HepG2 (cell line): ENCODE data around the gene C16orf89. TPM values are rescaled to one million over a fixed set of nuclear protein-coding genes. Genes with fewer than 3 reads are reported as not detected.

Experiments
- ATAC-seq: fragments of 200-7000 bp; cut with Tn5 transposase; 3 replicates; pipeline ENCODE4 v1.9.1; 2020; ENCODE audit warnings: mild to moderate bottlenecking, moderate library complexity
- BruUV-seq: library from RNA; stranded (reverse); fragments of 400-500 nt; replicated peaks from 2 replicates; lab custom pipeline; 2021; lab: Mats Ljungman, UMichigan
- CTCF ChIA-PET: fragments of 300-600 bp; formaldehyde crosslinking; extraction: SDS; loops from one replicate; lab custom pipeline; 2021; ENCODE audit warnings: low total read pairs, inconsistent platforms, low intra/inter-chr PET ratio; lab: Yijun Ruan, JAX
- POLR2A ChIA-PET: fragments of 350-600 bp; sonication (Branson Sonifier 250); formaldehyde crosslinking; loops from one replicate; lab custom pipeline; 2020; ENCODE audit warnings: antibody characterized with exemption, inconsistent platforms; lab: Yijun Ruan, JAX
- DNase-seq: peaks from one replicate; pipeline ENCODE4 v3.0.0-alpha.2; 2015; ENCODE audit warnings: low spot score
- FAIRE-seq: peaks from 3 replicates; lab custom pipeline; 2011; peaks lifted over from hg19 to GRCh38; lab: Jason Lieb, UNC
- H2AFZ ChIP-seq: one replicate; pipeline ENCODE4 v1.6.1; 2011; ENCODE audit warnings: low read length, inconsistent platforms
- H3K27ac ChIP-seq: fragments of 300-600 bp; 3 replicates; pipeline ENCODE4 v1.8.0; 2011; ENCODE audit warnings: mixed run types, mild to moderate bottlenecking, mixed read lengths, low read length, inconsistent platforms; ENCODE audit not compliant: insufficient read depth; ENCODE audit errors: extremely low read length
- H3K27me3 ChIP-seq, 2 experiments: fragments of 200-600 bp in 1 of 2; 2 replicates in 1 of 2; 3 replicates in 1 of 2; pipeline versions ENCODE4 v1.6.0 to v1.8.0; 2011; ENCODE audit warnings: low read length in 2 of 2, mild to moderate bottlenecking in 2 of 2, moderate library complexity in 2 of 2, inconsistent platforms in 1 of 2; ENCODE audit not compliant: insufficient read depth in 2 of 2, control insufficient read depth in 1 of 2
- H3K36me3 ChIP-seq, 2 experiments: fragments of 200-600 bp in 1 of 2; replicated peaks in 1 of 2; 2 replicates in 1 of 2; 3 replicates in 1 of 2; pipeline versions ENCODE4 v1.5.1 to v1.8.0; 2011; ENCODE audit warnings: low read length in 2 of 2, inconsistent platforms in 1 of 2; ENCODE audit not compliant: insufficient read depth in 2 of 2, control insufficient read depth in 1 of 2
- H3K4me1 ChIP-seq: 2 replicates; pipeline ENCODE4 v1.5.1; 2012; ENCODE audit warnings: low read length, inconsistent platforms; ENCODE audit not compliant: insufficient read depth
- H3K4me2 ChIP-seq: 2 replicates; pipeline ENCODE4 v1.6.0; 2011; ENCODE audit warnings: low read depth, low read length, inconsistent platforms
- H3K4me3 ChIP-seq, 3 experiments: fragments of 200-600 bp in 1 of 3; sonication (generic), shearing (Covaris generic) in 1 of 3; replicated peaks in 1 of 3; 2 replicates each; pipeline ENCODE4 v1.5.1; 2011 to 2016; ENCODE audit warnings: low read length in 3 of 3, inconsistent platforms in 2 of 3, low read depth in 2 of 3, mild to moderate bottlenecking in 2 of 3, control low read depth in 1 of 3, mixed read lengths in 1 of 3; ENCODE audit not compliant: insufficient read depth in 1 of 3
- H3K79me2 ChIP-seq: one replicate; pipeline ENCODE4 v1.6.1; 2011; ENCODE audit warnings: low read length, inconsistent platforms; ENCODE audit not compliant: insufficient read depth
- H3K9ac ChIP-seq: 2 replicates; pipeline ENCODE4 v1.6.0; 2011; ENCODE audit warnings: mild to moderate bottlenecking, low read depth, low read length, inconsistent platforms; ENCODE audit not compliant: insufficient read depth
- H3K9me3 ChIP-seq: 2 replicates; pipeline ENCODE4 v1.5.1; 2012; ENCODE audit warnings: mild to moderate bottlenecking, low read length
- H4K20me1 ChIP-seq: 2 replicates; pipeline ENCODE4 v1.6.0; 2011; ENCODE audit warnings: inconsistent platforms, mild to moderate bottlenecking, low read length, moderate library complexity; ENCODE audit not compliant: insufficient read depth
- IRF2 ChIP-seq: IDR thresholded peaks from 2 replicates; pipeline ENCODE4 v1.6.1; 2018; ENCODE audit warnings: missing genetic modification reagents, missing compliant biosample characterization
- MAFF ChIP-seq: IDR thresholded peaks from 2 replicates; pipeline ENCODE4 v1.6.1; 2011; ENCODE audit warnings: low read depth, low read length, improper control_type of control experiment
- SMARCE1 ChIP-seq: fragments of 450-650 bp; IDR thresholded peaks from 2 replicates; pipeline ENCODE4 v1.6.1; 2017; ENCODE audit warnings: borderline replicate concordance
- ZNF546 ChIP-seq: sonication (generic); formaldehyde crosslinking; conservative IDR thresholded peaks from 2 replicates; pipeline ENCODE4 v1.8.1; 2023; ENCODE audit warnings: mild to moderate bottlenecking, missing genetic modification reagents
- WGBS: methylation state at CpG from one replicate; pipeline ENCODE4 v1.1.6; 2017; ENCODE audit warnings: low lambda C conversion rate; 5-methylcytosine and 5-hydroxymethylcytosine counted together
- in situ Hi-C: cut with HindIII; loops from 2 replicates; pipeline ENCODE4 v1.10.0; 2017; ENCODE audit warnings: low pct_unique_long_range_greater_than_20kb; ENCODE audit not compliant: extremely low pct_ligation_motif_present
- intact Hi-C: fragments of 100-400 bp; cut with micrococcal nuclease; formaldehyde crosslinking; loops from one replicate; pipeline ENCODE4 v1.10.0; 2022; ENCODE audit not compliant: unreplicated experiment
- polyA plus RNA-seq, 8 experiments: library from polyadenylated mRNA; depleted of rRNA in 3 of 8; stranded (reverse) in 7 of 8; unstranded in 1 of 8; fragments of >200 nt; fragmentation: Illumina TruSeq in 4 of 8; extraction: Trizol in 4 of 8; gene quantifications; 2 replicates each; pipeline versions ENCODE4 v1.2.1 to v1.2.3, GENCODE V29; 2011 to 2016; ENCODE audit warnings: low read depth in 4 of 8, missing spikeins in 1 of 8, mixed read lengths in 1 of 8; ENCODE audit not compliant: insufficient read depth in 1 of 8
- total RNA-seq, 5 experiments: library from RNA; depleted of rRNA; stranded (reverse); fragments of >200 nt; fragmentation: Illumina TruSeq; extraction: Trizol; gene quantifications; 2 replicates each; pipeline ENCODE4 v1.2.3, GENCODE V29; 2016; ENCODE audit warnings: low read depth in 1 of 5
- TF ChIP-seq, protein P1 (sequence below): sonication (generic); formaldehyde crosslinking; IDR thresholded peaks from 2 replicates; pipeline ENCODE4 v1.4.0; 2020; ENCODE audit warnings: missing genetic modification reagents, borderline replicate concordance
- TF ChIP-seq, protein P2 (sequence below): sonication (generic); formaldehyde crosslinking; IDR thresholded peaks from 2 replicates; pipeline ENCODE4 v1.8.0; 2022; ENCODE audit warnings: mild to moderate bottlenecking, missing genetic modification reagents, moderate library complexity
- TF ChIP-seq, protein P3 (sequence below): sonication (generic); formaldehyde crosslinking; IDR thresholded peaks from 2 replicates; pipeline ENCODE4 v1.8.1; 2023; ENCODE audit warnings: missing genetic modification reagents, mild to moderate bottlenecking, borderline replicate concordance
- TF ChIP-seq, protein P4 (sequence below): sonication (generic); formaldehyde crosslinking; IDR thresholded peaks from 2 replicates; pipeline ENCODE4 v1.4.0; 2020; ENCODE audit warnings: missing genetic modification reagents

C16orf89 gene
- total and polyA plus RNA-seq, 2 of the 13 experiments (the other 11 are each of a cell fraction or from before 2014, with no cell fraction given) = 1.9 to 3.4 TPM

DNA sequence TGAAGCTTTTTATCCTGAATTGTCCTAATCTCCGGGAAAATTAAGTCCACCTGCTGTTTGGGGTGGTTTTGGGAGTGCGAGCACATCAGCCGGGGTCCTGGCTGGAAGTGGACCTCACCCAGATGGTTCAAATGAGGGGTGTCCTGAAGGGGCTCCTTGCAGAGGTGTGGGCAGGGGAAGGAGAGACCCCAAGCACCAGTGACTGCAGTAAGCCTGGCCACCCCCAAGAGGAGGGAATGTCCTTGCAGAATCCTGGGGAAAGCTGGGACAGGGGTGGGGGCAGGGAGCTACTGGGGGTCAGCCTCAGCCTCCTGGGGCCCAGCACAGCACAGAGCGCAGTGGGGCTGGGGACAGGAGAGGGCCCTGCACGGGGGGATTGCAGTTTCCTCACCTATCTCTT, 61.4 kb downstream of the C16orf89 start:
- ATAC-seq (no peak), DNase-seq (no peak), FAIRE-seq (no peak)
- H3K79me2 ChIP-seq = no peaks in the 10 kb centered on the region
- no peak overlapping the region for H2AFZ ChIP-seq
- no TSS peak for BruUV-seq
- no peak for TF ChIP-seq MAFF
- TF ChIP-seq, protein P1, sequence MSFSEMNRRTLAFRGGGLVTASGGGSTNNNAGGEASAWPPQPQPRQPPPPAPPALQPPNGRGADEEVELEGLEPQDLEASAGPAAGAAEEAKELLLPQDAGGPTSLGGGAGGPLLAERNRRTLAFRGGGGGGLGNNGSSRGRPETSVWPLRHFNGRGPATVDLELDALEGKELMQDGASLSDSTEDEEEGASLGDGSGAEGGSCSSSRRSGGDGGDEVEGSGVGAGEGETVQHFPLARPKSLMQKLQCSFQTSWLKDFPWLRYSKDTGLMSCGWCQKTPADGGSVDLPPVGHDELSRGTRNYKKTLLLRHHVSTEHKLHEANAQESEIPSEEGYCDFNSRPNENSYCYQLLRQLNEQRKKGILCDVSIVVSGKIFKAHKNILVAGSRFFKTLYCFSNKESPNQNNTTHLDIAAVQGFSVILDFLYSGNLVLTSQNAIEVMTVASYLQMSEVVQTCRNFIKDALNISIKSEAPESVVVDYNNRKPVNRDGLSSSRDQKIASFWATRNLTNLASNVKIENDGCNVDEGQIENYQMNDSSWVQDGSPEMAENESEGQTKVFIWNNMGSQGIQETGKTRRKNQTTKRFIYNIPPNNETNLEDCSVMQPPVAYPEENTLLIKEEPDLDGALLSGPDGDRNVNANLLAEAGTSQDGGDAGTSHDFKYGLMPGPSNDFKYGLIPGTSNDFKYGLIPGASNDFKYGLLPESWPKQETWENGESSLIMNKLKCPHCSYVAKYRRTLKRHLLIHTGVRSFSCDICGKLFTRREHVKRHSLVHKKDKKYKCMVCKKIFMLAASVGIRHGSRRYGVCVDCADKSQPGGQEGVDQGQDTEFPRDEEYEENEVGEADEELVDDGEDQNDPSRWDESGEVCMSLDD (CRISPR knock-in tag) = no peak
- H4K20me1 ChIP-seq = no peaks in the 10 kb centered on the region
- no peak overlapping the region for H3K9ac ChIP-seq
- H3K9me3 ChIP-seq = no peaks in the 10 kb centered on the region
- no peak overlapping the region for H3K4me3 ChIP-seq
- no peak overlapping the region for H3K4me2 ChIP-seq
- H3K36me3 ChIP-seq = no peaks in the 10 kb centered on the region
- intact Hi-C loops (no loop called here), in situ Hi-C loops (no loop called here)
- ChIA-PET POLR2A (no interaction called here), CTCF (no interaction called here)
- 44% methylated on average over 5 of the region's 5 CpGs for WGBS
- peaks cover 44% of the 10 kb centered on the region for H3K4me1 ChIP-seq
- no peak overlapping the region for H3K27ac ChIP-seq
- H3K27me3 ChIP-seq = peaks cover 13 to 57% of the 10 kb centered on the region in 2 experiments; a peak in 4 of 5 replicates

DNA sequence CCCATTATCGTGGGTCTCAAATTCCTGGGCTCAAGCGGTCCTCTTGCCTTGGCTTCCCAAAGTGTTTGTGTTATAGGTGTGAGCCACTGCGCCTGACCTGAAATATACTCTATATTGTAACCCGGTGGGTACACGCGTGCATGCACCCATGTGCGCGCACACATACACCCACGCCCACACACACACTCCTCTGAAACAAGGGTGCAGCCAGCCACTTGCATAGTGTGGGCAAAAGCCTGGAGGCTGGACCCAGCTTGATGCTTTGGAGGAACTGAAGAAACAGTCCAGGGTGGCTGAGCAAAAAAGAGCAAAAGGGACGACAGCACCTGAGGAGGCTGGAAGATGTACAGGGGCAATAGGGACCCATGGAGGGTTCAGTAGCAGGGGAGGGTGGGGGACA, 61.9 kb downstream of the C16orf89 start:
- in situ Hi-C loops (no loop called here), intact Hi-C loops (no loop called here)
- H2AFZ ChIP-seq = no peak overlapping the region
- WGBS = 45% methylated on average over 10 of the region's 10 CpGs
- CTCF ChIA-PET = no interaction called here
- H3K4me1 ChIP-seq = peaks cover 39% of the 10 kb centered on the region
- POLR2A ChIA-PET = interaction anchor here (1.5 kb wide), 1 partner anchor 95 kb away, joined by 5 read pairs; no protein-coding TSS in a partner anchor
- BruUV-seq = no TSS peak
- DNase-seq (no peak), FAIRE-seq (no peak), ATAC-seq (no peak)
- no peaks in the 10 kb centered on the region for H3K9me3 ChIP-seq
- H3K27ac ChIP-seq = no peak overlapping the region
- H3K79me2 ChIP-seq = no peaks in the 10 kb centered on the region
- H3K27me3 ChIP-seq = peaks cover 13 to 60% of the 10 kb centered on the region in 2 experiments; a peak in 4 of 5 replicates
- no peak overlapping the region for H3K9ac ChIP-seq
- H3K4me2 ChIP-seq = no peak overlapping the region
- no peak overlapping the region for H3K4me3 ChIP-seq
- no peaks in the 10 kb centered on the region for H4K20me1 ChIP-seq
- no peaks in the 10 kb centered on the region for H3K36me3 ChIP-seq
- no peak for TF ChIP-seq IRF2 (CRISPR knock-in tag)
- TF ChIP-seq, protein P2, sequence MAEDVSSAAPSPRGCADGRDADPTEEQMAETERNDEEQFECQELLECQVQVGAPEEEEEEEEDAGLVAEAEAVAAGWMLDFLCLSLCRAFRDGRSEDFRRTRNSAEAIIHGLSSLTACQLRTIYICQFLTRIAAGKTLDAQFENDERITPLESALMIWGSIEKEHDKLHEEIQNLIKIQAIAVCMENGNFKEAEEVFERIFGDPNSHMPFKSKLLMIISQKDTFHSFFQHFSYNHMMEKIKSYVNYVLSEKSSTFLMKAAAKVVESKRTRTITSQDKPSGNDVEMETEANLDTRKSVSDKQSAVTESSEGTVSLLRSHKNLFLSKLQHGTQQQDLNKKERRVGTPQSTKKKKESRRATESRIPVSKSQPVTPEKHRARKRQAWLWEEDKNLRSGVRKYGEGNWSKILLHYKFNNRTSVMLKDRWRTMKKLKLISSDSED (CRISPR knock-in tag) = no peak
- TF ChIP-seq SMARCE1 = no peak
- TF ChIP-seq, protein P3, sequence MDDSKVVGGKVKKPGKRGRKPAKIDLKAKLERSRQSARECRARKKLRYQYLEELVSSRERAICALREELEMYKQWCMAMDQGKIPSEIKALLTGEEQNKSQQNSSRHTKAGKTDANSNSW (CRISPR knock-in tag) = no peak
- TF ChIP-seq, protein P4, sequence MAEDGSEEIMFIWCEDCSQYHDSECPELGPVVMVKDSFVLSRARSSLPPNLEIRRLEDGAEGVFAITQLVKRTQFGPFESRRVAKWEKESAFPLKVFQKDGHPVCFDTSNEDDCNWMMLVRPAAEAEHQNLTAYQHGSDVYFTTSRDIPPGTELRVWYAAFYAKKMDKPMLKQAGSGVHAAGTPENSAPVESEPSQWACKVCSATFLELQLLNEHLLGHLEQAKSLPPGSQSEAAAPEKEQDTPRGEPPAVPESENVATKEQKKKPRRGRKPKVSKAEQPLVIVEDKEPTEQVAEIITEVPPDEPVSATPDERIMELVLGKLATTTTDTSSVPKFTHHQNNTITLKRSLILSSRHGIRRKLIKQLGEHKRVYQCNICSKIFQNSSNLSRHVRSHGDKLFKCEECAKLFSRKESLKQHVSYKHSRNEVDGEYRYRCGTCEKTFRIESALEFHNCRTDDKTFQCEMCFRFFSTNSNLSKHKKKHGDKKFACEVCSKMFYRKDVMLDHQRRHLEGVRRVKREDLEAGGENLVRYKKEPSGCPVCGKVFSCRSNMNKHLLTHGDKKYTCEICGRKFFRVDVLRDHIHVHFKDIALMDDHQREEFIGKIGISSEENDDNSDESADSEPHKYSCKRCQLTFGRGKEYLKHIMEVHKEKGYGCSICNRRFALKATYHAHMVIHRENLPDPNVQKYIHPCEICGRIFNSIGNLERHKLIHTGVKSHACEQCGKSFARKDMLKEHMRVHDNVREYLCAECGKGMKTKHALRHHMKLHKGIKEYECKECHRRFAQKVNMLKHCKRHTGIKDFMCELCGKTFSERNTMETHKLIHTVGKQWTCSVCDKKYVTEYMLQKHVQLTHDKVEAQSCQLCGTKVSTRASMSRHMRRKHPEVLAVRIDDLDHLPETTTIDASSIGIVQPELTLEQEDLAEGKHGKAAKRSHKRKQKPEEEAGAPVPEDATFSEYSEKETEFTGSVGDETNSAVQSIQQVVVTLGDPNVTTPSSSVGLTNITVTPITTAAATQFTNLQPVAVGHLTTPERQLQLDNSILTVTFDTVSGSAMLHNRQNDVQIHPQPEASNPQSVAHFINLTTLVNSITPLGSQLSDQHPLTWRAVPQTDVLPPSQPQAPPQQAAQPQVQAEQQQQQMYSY (CRISPR knock-in tag) = no peak
- no peak for TF ChIP-seq ZNF546
